DOHH2 (cell line): Measurements from ENCODE around the gene NFATC3.

Experiments
- H3F3A ChIP-seq: fragments of 200-600 bp; sonication (generic), shearing (Covaris generic); 2 replicates; pipeline ENCODE4 v1.6.0; 2016; ENCODE audit warnings: antibody characterized with exemption, mild to moderate bottlenecking; ENCODE audit not compliant: control insufficient read depth, insufficient read depth
- H3K27ac ChIP-seq: fragments of 200-600 bp; sonication (generic); 2 replicates; pipeline ENCODE4 v1.5.1; 2014; ENCODE audit warnings: low read depth, mild to moderate bottlenecking, low read length, moderate library complexity
- H3K27me3 ChIP-seq: fragments of 200-600 bp; sonication (generic); 2 replicates; pipeline ENCODE4 v1.6.1; 2014; ENCODE audit warnings: mild to moderate bottlenecking, low read length, mixed read lengths; ENCODE audit not compliant: control insufficient read depth
- H3K36me3 ChIP-seq: fragments of 200-600 bp; sonication (generic); 2 replicates; pipeline ENCODE4 v1.6.1; 2014; ENCODE audit warnings: mild to moderate bottlenecking, low read length, moderate library complexity, mixed read lengths; ENCODE audit not compliant: control insufficient read depth
- H3K4me1 ChIP-seq: fragments of 200-600 bp; sonication (generic); 2 replicates; pipeline ENCODE4 v1.6.1; 2014; ENCODE audit warnings: mild to moderate bottlenecking, low read length, mixed read lengths; ENCODE audit not compliant: control insufficient read depth
- H3K4me2 ChIP-seq: fragments of 200-600 bp; sonication (generic); 2 replicates; pipeline ENCODE4 v1.6.0; 2014; ENCODE audit warnings: mild to moderate bottlenecking, low read length, moderate library complexity
- H3K4me3 ChIP-seq: fragments of 200-600 bp; sonication (generic); 2 replicates; pipeline ENCODE4 v1.5.1; 2014; ENCODE audit warnings: mild to moderate bottlenecking, low read length, mixed read lengths
- H3K79me2 ChIP-seq: fragments of 200-600 bp; sonication (generic); 2 replicates; pipeline ENCODE4 v1.6.1; 2014; ENCODE audit warnings: mild to moderate bottlenecking, low read length, mixed read lengths; ENCODE audit not compliant: control insufficient read depth
- H3K9me2 ChIP-seq: fragments of 200-600 bp; sonication (generic); replicated peaks from 2 replicates; pipeline ENCODE4 v1.6.1; 2014; ENCODE audit warnings: mild to moderate bottlenecking, low read length, mixed read lengths; ENCODE audit not compliant: control insufficient read depth
- H3K9me3 ChIP-seq: fragments of 200-600 bp; sonication (generic); 2 replicates; pipeline ENCODE4 v1.6.1; 2014; ENCODE audit warnings: antibody characterized with exemption, low read length, mixed read lengths; ENCODE audit not compliant: control insufficient read depth, insufficient read depth
- H4K20me1 ChIP-seq: fragments of 200-600 bp; sonication (generic); 2 replicates; pipeline ENCODE4 v1.6.0; 2014; ENCODE audit warnings: low read depth, mild to moderate bottlenecking, antibody characterized with exemption, low read length, moderate library complexity; ENCODE audit not compliant: control insufficient read depth, insufficient read depth
- CTCF ChIP-seq: fragments of 200-600 bp; sonication (generic); IDR thresholded peaks from one replicate; pipeline ENCODE4 v1.5.1; 2014; ENCODE audit warnings: antibody characterized with exemption, mild to moderate bottlenecking, low read depth, low read length; ENCODE audit not compliant: poor library complexity, severe bottlenecking
- EZH2phosphoT487 ChIP-seq: fragments of 200-600 bp; sonication (generic); IDR thresholded peaks from 2 replicates; pipeline ENCODE4 v1.6.1; 2017; ENCODE audit warnings: borderline replicate concordance, mild to moderate bottlenecking, antibody characterized with exemption, low read length, moderate library complexity, mixed read lengths

Gene NFATC3

GRCh38 chr16:68275611-68276191, 190.5 kb downstream of the NFATC3 start:
- Histone ChIP-seq H3K27me3 (no peaks in the 10 kb centered on the region), H3K4me2 (peak overlapping the region; percentile 39), H3K79me2 (peaks cover 74% of the 10 kb centered on the region), H3K4me1 (peaks cover 64% of the 10 kb centered on the region), H3K9me3 (no peaks in the 10 kb centered on the region), H3K27ac (peak overlapping the region; percentile 57), H3K36me3 (peaks cover 59% of the 10 kb centered on the region), H4K20me1 (no peaks in the 10 kb centered on the region), H3K9me2 (no peaks in the 10 kb centered on the region), H3K4me3 (no peak overlapping the region), H3F3A (peaks cover 11% of the 10 kb centered on the region; the same call in 1 of the 2 replicates)
- TF ChIP-seq CTCF: no peak
- TF ChIP-seq EZH2phosphoT487: no peak

- Histone ChIP-seq H4K20me1 (no peaks in the 10 kb centered on the region), H3K36me3 (peaks cover 58% of the 10 kb centered on the region), H3F3A (peaks cover 11% of the 10 kb centered on the region; the same call in 1 of the 2 replicates), H3K27me3 (no peaks in the 10 kb centered on the region), H3K27ac (peak overlapping the region; percentile 57), H3K79me2 (peaks cover 74% of the 10 kb centered on the region), H3K4me1 (peaks cover 68% of the 10 kb centered on the region), H3K4me2 (peak overlapping the region; percentile 39; the same call in 1 of the 2 replicates), H3K4me3 (no peak overlapping the region), H3K9me3 (no peaks in the 10 kb centered on the region), H3K9me2 (no peaks in the 10 kb centered on the region)
- TF ChIP-seq EZH2phosphoT487 (no peak), CTCF (no peak)
Measured at GRCh38 chr16:68276223-68276622, 191.1 kb downstream of the NFATC3 start.
